ENCODE results near the gene NME5. TPM values are rescaled to one million over a fixed set of nuclear protein-coding genes. Genes with fewer than 3 reads are reported as not detected.

The NME5 gene
- total and polyA plus RNA-seq, 2 of the 8 experiments (the other 6 are each of a cell fraction or from before 2014, with no cell fraction given): 0.48 to 0.89 TPM

DNA sequence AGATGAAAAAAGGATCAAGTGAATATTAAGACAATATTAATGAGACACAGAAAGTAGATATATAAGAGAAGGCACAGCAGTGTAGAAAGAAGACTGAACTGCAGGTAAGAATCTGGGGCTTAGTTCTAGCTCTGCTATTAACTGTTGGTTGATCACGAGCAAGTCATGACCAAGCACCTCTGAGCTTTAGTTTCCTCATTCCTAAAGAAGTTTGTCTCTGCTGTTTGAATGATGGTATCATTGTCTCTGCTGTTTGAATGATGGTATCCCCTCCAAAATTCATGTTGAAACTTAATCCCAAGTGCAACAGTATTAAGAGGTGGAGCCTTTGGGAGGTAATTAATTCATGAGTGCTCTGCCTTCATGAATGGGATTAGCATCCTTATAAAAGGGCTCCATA is 2.5 kb upstream of the NME5 start:
- Histone ChIP-seq H3K36me3 (ENCODE audit: control insufficient read depth in 2 of 4, insufficient read depth in 4 of 4, low read length in 3 of 4) (no peaks in the 10 kb centered on the region), H3K27me3 (replicated peaks in 1 of 4; ENCODE audit: control insufficient read depth in 3 of 4, extremely low read depth in 1 of 4, insufficient read depth in 3 of 4, low read length in 3 of 4) (no peaks in the 10 kb centered on the region), H2AFZ (ENCODE audit: low read length) (no peak overlapping the region), H3K56ac (replicated peaks; ENCODE audit: insufficient read length, low read depth, low read length) (no peak overlapping the region), H3K79me1 (ENCODE audit: low read depth, low read length) (no peaks in the 10 kb centered on the region), H4K91ac (replicated peaks; ENCODE audit: insufficient read length, low read length) (no peak overlapping the region), H3K4me2 (ENCODE audit: insufficient read depth in 1 of 2, low read depth in 2 of 2, low read length in 2 of 2) (no peak overlapping the region), H3K18ac (ENCODE audit: extremely low read depth, low read length) (no peak overlapping the region), H4K20me1 (replicated peaks in 1 of 2; ENCODE audit: control insufficient read depth in 1 of 2, insufficient read depth in 2 of 2, low read length in 2 of 2) (no peaks in the 10 kb centered on the region), H2BK12ac (ENCODE audit: low read depth, low read length) (no peak overlapping the region), H3K4me1 (replicated peaks in 1 of 4; ENCODE audit: control insufficient read depth in 3 of 4, insufficient read depth in 4 of 4, low read length in 3 of 4) (no peaks in the 10 kb centered on the region; a peak in 1 of 7 replicates), H3K4ac (replicated peaks; ENCODE audit: insufficient read length, low read depth, low read length) (no peak overlapping the region), H2AK5ac (ENCODE audit: low read depth, low read length) (no peak overlapping the region), H3K4me3 (ENCODE audit: extremely low read depth in 1 of 4, insufficient read depth in 2 of 4, low read depth in 3 of 4, low read length in 4 of 4) (no peak overlapping the region), H3K23ac (ENCODE audit: insufficient read length) (no peak overlapping the region), H2BK20ac (ENCODE audit: low read length) (no peak overlapping the region), H3K9me3 (ENCODE audit: insufficient read depth in 2 of 2, low read depth in 1 of 2, low read length in 1 of 2) (no peaks in the 10 kb centered on the region), H4K8ac (ENCODE audit: extremely low read depth, insufficient read depth, low read length) (no peak overlapping the region), H3K79me2 (ENCODE audit: control insufficient read depth in 1 of 2, insufficient read depth in 2 of 2, low read length in 2 of 2) (no peaks in the 10 kb centered on the region), H2BK15ac (ENCODE audit: low read length) (no peak overlapping the region), H3K9ac (replicated peaks in 1 of 4; ENCODE audit: extremely low read depth in 1 of 4, low read depth in 3 of 4, low read length in 3 of 4) (no peak overlapping the region), H3K27ac (ENCODE audit: low read depth, low read length) (no peak overlapping the region), H3K14ac (ENCODE audit: insufficient read length) (no peak overlapping the region), H4K5ac (ENCODE audit: insufficient read length, low read depth, low read length) (no peak overlapping the region), H3K23me2 (ENCODE audit: low read depth, low read length) (peaks cover 4% of the 10 kb centered on the region; the same call in 1 of the 2 replicates), H2BK5ac (ENCODE audit: low read depth, low read length) (no peak overlapping the region), H2BK120ac (replicated peaks; ENCODE audit: low read depth, low read length) (no peak overlapping the region)
- no peak for FAIRE-seq
- no peak for DNase-seq (ENCODE audit: low read depth in 1 of 2, low spot score in 2 of 2)
- WGBS, 2 experiments (ENCODE audit: extremely low coverage in 1 of 2, insufficient coverage in 1 of 2, insufficient read length in 1 of 2, insufficient replicate concordance in 2 of 2, low coverage in 1 of 2, low lambda C conversion rate in 2 of 2, missing lambda C conversion rate in 1 of 2): 70% methylated on average over 1 of the region's 1 CpG; no CpG with 5 or more reads in 1 of the 2 experiments
- ChIA-PET POLR2A (ENCODE audit: partially characterized antibody) (interaction anchor here (0.6 kb wide), 1 partner anchor 8 kb away, joined by 3 read pairs; no protein-coding TSS in a partner anchor), CTCF (ENCODE audit: partially characterized antibody) (interaction anchor here (0.9 to 2.8 kb wide), 2 partner anchors 9 to 73 kb away, joined by 4 to 8 read pairs; no protein-coding TSS in a partner anchor)
- TF ChIP-seq CREB1 (IDR thresholded peaks at IDR 0.05): no peak
- TF ChIP-seq PHF8 (conservative IDR thresholded peaks at IDR 0.05; ENCODE audit: low read depth, low read length): no peak
- no peak for TF ChIP-seq CTBP2 (IDR thresholded peaks at IDR 0.05; ENCODE audit: borderline replicate concordance, insufficient read depth, insufficient read length, low read length)
- TF ChIP-seq POU5F1 (IDR thresholded peaks at IDR 0.05; ENCODE audit: low read depth, low read length): no peak
- no peak for TF ChIP-seq RBBP5 (IDR thresholded peaks at IDR 0.05; ENCODE audit: borderline replicate concordance, low read depth, low read length)
- no peak for TF ChIP-seq KDM4A (IDR thresholded peaks at IDR 0.05; ENCODE audit: low read depth, low read length, severe bottlenecking)
- TF ChIP-seq NRF1 (IDR thresholded peaks at IDR 0.05; ENCODE audit: low read depth, low read length): no peak
- no peak for TF ChIP-seq JUND (IDR thresholded peaks at IDR 0.05; ENCODE audit: low read length)
- TF ChIP-seq SUZ12 (IDR thresholded peaks at IDR 0.05; ENCODE audit: low read length): no peak
- no peak for TF ChIP-seq FOSL1 (IDR thresholded peaks at IDR 0.05; ENCODE audit: insufficient read depth, low read depth, low read length)
- TF ChIP-seq SP1 (IDR thresholded peaks at IDR 0.05; ENCODE audit: low read depth, low read length): no peak
- no peak for TF ChIP-seq POLR2A (IDR thresholded peaks at IDR 0.05; ENCODE audit: control extremely low read depth in 1 of 2, low read depth in 2 of 2, low read length in 2 of 2)

All from H1 (cell line).